Peyer's patch (tissue), 4 donors: Measurements from ENCODE around the gene CEBPB.

Experiments used
- CTCF ChIP-seq, 6 experiments: fragments of 450-650 bp in 4 of 6; fragments of 200-600 bp in 2 of 6; sonication (generic) in 1 of 6; IDR thresholded peaks; one replicate each; pipeline ENCODE4 v1.5.1; 2017 to 2019; ENCODE audit warnings: antibody characterized with exemption in 6 of 6, mild to moderate bottlenecking in 3 of 6, moderate library complexity in 1 of 6
- POLR2A ChIP-seq, 2 donors: fragments of 450-650 bp; IDR thresholded peaks; one replicate each; pipeline ENCODE4 v1.5.1; 2017; ENCODE audit warnings: antibody characterized with exemption in 2 of 2, mild to moderate bottlenecking in 2 of 2, moderate library complexity in 2 of 2

- TF ChIP-seq CTCF (IDR thresholded peaks at IDR 0.05) (no peak), POLR2A (IDR thresholded peaks at IDR 0.05) (no peak)
These were observed 16.4 kb downstream of the CEBPB start for GRCh38 chr20:50207026-50207425.
